ENCODE measurements around the gene UBALD2. TPM values are rescaled to one million over a fixed set of nuclear protein-coding genes. Genes with fewer than 3 reads are reported as not detected.

UBALD2 gene
- 2.7 and 4.9 TPM in 2 replicates for total RNA-seq

GRCh38 chr17:76264755-76265623 lies at the start of gene UBALD2:
Gene UBALD2 (plus strand): TSS chr17:76265348. CDS start chr17:76265506, 158 bp downstream.

GRCh38 chr17:76240461-76241203 lies 24.5 kb upstream of the UBALD2 start, which contains the start of gene RNF157:
Gene RNF157 (minus strand): TSS chr17:76240493. CDS start chr17:76240240, 253 bp downstream.

GRCh38 chr17:76307966-76308338 lies 42.8 kb downstream of the UBALD2 start, which contains the start of gene QRICH2:
Gene QRICH2 (minus strand): TSS chr17:76308276. CDS start chr17:76307998, 278 bp downstream.

Small RNA genes within 50 kb of the gene (small RNA-seq; reads per million reads assigned to genes)
- not detected for gene RF00019

Other genes with a start within 250 kb of the UBALD2 start
- 9.4 and 33.3 TPM in 2 replicates for gene EVPL, start 238.0 kb upstream of the UBALD2 start, total RNA-seq
- gene SRP68, start 192.8 kb upstream of the UBALD2 start, total RNA-seq, result 31.8 and 32.3 TPM in 2 replicates
- gene GALR2, start 190.6 kb upstream of the UBALD2 start, total RNA-seq, result 0.22 TPM in 1 of 2 replicates, not detected in the other
- gene ZACN, start 186.2 kb upstream of the UBALD2 start, total RNA-seq, result under 0.01 TPM in 1 of 2 replicates, not detected in the other
- 99.7 and 118 TPM in 2 replicates for gene EXOC7, start 161.6 kb upstream of the UBALD2 start, total RNA-seq
- 0.22 TPM in 1 of 2 replicates, not detected in the other for gene FOXJ1, start 124.1 kb upstream of the UBALD2 start, total RNA-seq
- 0.22 and 0.79 TPM in 2 replicates for gene RNF157, start 24.9 kb upstream of the UBALD2 start, total RNA-seq
- 3.8 and 12.2 TPM in 2 replicates for gene QRICH2, start 42.9 kb downstream of the UBALD2 start, total RNA-seq
- gene PRPSAP1, start 88.6 kb downstream of the UBALD2 start, total RNA-seq, result 76.9 and 231 TPM in 2 replicates
- gene SPHK1, start 119.3 kb downstream of the UBALD2 start, total RNA-seq, result 62.8 and 90.7 TPM in 2 replicates
- 11.2 and 17.3 TPM in 2 replicates for gene UBE2O, start 187.8 kb downstream of the UBALD2 start, total RNA-seq
- gene AANAT, start 202.3 kb downstream of the UBALD2 start, total RNA-seq, result 0.79 TPM in 1 of 2 replicates, not detected in the other
- 11.0 and 15.8 TPM in 2 replicates for gene RHBDF2, start 236.1 kb downstream of the UBALD2 start, total RNA-seq

All from placental epithelial cell (primary cell).